ENCODE results near the gene TTYH3. TPM values are rescaled to one million over a fixed set of nuclear protein-coding genes. Genes with fewer than 3 reads are reported as not detected.

TTYH3 gene
- total RNA-seq, 1 donor from 2014 or later = 25.4 TPM

DNA sequence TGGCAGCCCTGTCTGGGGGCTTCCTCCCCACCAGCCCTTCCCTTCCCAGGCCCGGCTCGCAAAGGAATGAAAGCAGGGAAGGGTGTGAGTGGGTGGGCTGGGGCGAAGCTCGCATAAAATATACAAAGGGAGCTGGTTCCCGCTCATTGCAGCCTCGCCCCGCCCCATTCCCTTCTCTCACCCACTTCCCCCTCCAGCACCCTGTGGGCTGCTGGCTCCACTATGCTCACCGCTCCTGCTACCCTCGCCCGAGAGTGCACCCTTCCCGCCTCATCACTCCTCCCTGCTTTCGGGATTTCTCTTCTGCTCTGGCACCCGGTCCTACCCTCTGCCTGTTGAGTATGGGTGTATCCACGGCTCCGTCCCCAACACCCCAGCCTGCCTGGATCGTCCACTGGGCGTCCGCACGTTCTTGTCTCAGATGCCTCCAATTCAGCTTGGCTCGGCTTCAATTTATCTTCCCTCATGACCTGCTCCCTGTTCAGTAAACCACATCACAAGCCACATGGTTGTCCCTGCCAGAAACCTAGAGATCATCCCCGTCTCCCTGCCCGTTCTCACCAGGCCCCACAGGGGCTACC, 14.4 kb upstream of the TTYH3 start:
- Mint-ChIP-seq H3K4me1 (peaks cover 14% of the 10 kb centered on the region), H3K27ac (no peak overlapping the region), H3K27me3 (no peaks in the 10 kb centered on the region), H3K4me3 (no peak overlapping the region), H3K36me3 (ENCODE audit: low read depth) (no peaks in the 10 kb centered on the region), H3K9me3 (no peaks in the 10 kb centered on the region)
- CTCF ChIA-PET = no interaction called here
- no peak for DNase-seq
- TF ChIP-seq, protein P1, sequence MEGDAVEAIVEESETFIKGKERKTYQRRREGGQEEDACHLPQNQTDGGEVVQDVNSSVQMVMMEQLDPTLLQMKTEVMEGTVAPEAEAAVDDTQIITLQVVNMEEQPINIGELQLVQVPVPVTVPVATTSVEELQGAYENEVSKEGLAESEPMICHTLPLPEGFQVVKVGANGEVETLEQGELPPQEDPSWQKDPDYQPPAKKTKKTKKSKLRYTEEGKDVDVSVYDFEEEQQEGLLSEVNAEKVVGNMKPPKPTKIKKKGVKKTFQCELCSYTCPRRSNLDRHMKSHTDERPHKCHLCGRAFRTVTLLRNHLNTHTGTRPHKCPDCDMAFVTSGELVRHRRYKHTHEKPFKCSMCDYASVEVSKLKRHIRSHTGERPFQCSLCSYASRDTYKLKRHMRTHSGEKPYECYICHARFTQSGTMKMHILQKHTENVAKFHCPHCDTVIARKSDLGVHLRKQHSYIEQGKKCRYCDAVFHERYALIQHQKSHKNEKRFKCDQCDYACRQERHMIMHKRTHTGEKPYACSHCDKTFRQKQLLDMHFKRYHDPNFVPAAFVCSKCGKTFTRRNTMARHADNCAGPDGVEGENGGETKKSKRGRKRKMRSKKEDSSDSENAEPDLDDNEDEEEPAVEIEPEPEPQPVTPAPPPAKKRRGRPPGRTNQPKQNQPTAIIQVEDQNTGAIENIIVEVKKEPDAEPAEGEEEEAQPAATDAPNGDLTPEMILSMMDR (IDR thresholded peaks at IDR 0.05) = no peak
- intact Hi-C loops (cut with micrococcal nuclease) = no loop called here
- POLR2A ChIA-PET = interaction anchor here (0.7 kb wide), 1 partner anchor 14 kb away, joined by 15 read pairs; no protein-coding TSS in a partner anchor
- no peak for ATAC-seq (ENCODE audit: low read depth)

DNA sequence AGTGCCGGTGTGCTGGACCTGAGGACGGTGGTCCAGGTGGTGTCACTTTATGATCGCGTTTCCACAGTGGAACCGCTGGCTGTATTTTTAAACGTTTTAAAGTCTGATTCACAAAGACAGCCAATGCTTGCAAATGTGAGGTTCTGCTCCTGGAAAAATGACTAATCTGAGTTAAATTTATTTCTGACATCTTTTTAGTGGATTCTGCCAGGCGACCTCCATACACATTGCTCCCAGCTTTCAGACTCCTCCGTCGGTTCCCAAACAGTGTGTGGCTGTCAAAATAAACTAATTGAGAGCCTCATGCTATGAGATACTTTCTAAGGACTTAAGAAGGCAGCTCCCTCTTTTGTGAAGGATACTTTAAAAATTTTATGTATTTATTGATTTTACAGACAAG, 12.7 kb upstream of the TTYH3 start:
- H3K27me3 Mint-ChIP-seq = no peaks in the 10 kb centered on the region
- TF ChIP-seq, protein P1 (IDR thresholded peaks at IDR 0.05) = no peak
- H3K36me3 Mint-ChIP-seq (ENCODE audit: low read depth) = no peaks in the 10 kb centered on the region
- POLR2A ChIA-PET = no interaction called here
- intact Hi-C loops (cut with micrococcal nuclease) = no loop called here
- ATAC-seq (ENCODE audit: low read depth) = no peak
- H3K4me3 Mint-ChIP-seq = no peak overlapping the region
- CTCF ChIA-PET = interaction anchor here (1.5 kb wide), 1 partner anchor 10 kb away, joined by 6 read pairs; no protein-coding TSS in a partner anchor
- H3K4me1 Mint-ChIP-seq = peaks cover 6% of the 10 kb centered on the region
- H3K9me3 Mint-ChIP-seq = no peaks in the 10 kb centered on the region
- H3K27ac Mint-ChIP-seq = no peak overlapping the region
- DNase-seq = no peak

DNA sequence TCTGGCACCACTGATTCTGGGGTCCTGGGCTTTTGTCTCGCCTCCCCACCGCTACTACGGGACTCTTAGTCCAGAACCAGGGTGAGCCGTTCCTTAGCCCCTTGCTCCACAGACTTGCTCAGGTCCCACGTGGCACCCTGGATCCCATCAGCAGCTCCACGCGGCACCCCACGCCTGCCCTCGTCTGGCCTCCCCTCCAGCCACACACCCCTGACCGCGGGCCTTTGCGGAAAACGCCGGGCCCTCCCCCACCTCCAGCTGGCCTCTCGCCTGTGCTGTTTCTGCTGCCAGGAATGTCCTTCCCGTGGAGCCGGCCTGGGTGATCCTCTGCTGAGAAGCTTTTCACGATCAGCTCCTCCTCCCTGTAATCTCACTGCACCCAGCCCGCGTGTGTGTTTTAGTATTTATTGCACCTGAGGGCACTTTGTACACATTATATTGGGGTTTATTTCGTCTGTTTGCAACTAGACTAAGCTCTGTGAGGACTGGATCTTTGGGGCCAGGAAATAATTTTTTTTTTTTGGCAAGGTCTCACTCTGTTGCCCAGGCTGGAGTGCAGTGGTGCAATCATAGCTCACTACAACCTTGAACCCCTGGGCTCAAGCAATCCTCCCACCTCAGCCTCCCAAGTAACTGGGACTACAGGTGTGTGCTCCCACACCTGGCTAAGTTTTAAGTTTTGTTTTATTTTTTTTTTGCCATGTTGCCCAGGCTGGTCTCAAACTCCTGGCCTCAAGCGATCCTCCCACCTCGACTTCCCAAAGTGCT, 10.5 kb upstream of the TTYH3 start:
- no peaks in the 10 kb centered on the region for H3K9me3 Mint-ChIP-seq
- intact Hi-C loops (cut with micrococcal nuclease) = no loop called here
- ChIA-PET CTCF (no interaction called here), POLR2A (interaction anchor here (0.6 kb wide), 1 partner anchor 10 kb away, joined by 7 read pairs; no protein-coding TSS in a partner anchor)
- H3K27me3 Mint-ChIP-seq = peaks cover 2% of the 10 kb centered on the region
- H3K4me3 Mint-ChIP-seq = no peak overlapping the region
- no peaks in the 10 kb centered on the region for H3K36me3 Mint-ChIP-seq (ENCODE audit: low read depth)
- no peaks in the 10 kb centered on the region for H3K4me1 Mint-ChIP-seq
- DNase-seq = no peak
- no peak overlapping the region for H3K27ac Mint-ChIP-seq
- TF ChIP-seq, protein P1 (IDR thresholded peaks at IDR 0.05) = no peak
- no peak for ATAC-seq (ENCODE audit: low read depth)

DNA sequence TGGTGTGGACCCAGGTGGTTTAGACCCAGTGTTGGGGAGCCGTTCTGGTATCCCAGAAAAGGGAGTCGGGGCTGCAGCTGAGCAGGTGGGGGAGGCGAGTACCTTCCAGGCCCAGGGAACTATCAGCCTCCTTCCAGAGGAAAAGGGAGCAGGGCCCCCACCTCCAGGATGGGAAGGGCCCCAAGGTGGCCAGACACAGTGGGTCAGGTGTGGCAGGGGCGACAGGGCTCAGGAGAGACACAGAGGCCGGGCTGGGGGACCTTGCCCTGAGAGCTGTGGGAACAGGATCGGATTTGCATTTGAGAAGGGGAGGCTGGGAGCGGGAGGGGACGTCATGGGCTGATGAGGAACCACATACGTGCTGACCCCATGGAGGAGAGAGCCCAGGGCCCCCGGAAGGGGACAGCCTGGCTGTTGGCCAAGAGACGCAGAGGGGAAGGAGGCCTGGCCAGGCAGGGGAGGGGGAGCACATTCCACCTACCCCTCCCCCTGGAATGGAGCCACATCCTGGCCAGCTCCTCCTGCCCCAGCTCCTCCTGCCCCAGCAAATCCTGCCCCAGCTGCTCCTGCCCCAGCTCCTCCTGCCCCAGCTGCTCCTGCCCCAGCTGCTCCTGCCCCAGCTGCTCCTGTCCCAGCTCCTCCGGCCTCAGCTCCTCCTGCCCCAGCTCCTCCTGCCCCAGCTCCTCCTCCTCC, 9.7 kb upstream of the TTYH3 start:
- intact Hi-C loops (cut with micrococcal nuclease) = no loop called here
- DNase-seq = no peak
- Mint-ChIP-seq H3K9me3 (no peaks in the 10 kb centered on the region), H3K36me3 (ENCODE audit: low read depth) (no peaks in the 10 kb centered on the region), H3K4me3 (no peak overlapping the region), H3K4me1 (no peaks in the 10 kb centered on the region), H3K27me3 (peaks cover 5% of the 10 kb centered on the region), H3K27ac (no peak overlapping the region)
- ChIA-PET CTCF (no interaction called here), POLR2A (interaction anchor here (0.6 to 0.7 kb wide), 2 partner anchors 26 to 125 kb away, joined by 3 to 6 read pairs; no protein-coding TSS in a partner anchor)
- ATAC-seq (ENCODE audit: low read depth) = no peak
- TF ChIP-seq, protein P1 (IDR thresholded peaks at IDR 0.05) = no peak

Data from activated B cell treated with CpG ODN at 0.5 μM for 24 hours (primary cell).